KMS-11 (cell line): ENCODE results near the gene TIMELESS.
"Not testable (repeated sequence)": the region's sequence is repeated elsewhere in the genome, so short reads cannot be mapped to it uniquely, and the experiment has no call there.

ENCODE experiments used
- H2AFZ ChIP-seq: fragments of 200-600 bp; sonication (generic); 2 replicates; pipeline ENCODE4 v1.6.1; 2016; ENCODE audit warnings: antibody characterized with exemption, mixed run types, low read depth
- H3K27ac ChIP-seq: fragments of 200-600 bp; sonication (generic); 2 replicates; pipeline ENCODE4 v1.6.1; 2016; ENCODE audit warnings: mild to moderate bottlenecking, mixed run types
- H3K27me3 ChIP-seq: fragments of 200-600 bp; sonication (generic); 2 replicates; pipeline ENCODE4 v1.6.1; 2017; ENCODE audit warnings: mild to moderate bottlenecking, low read depth, mixed run types, moderate library complexity; ENCODE audit not compliant: insufficient read depth
- H3K36me3 ChIP-seq: fragments of 200-600 bp; sonication (generic); 2 replicates; pipeline ENCODE4 v1.6.1; 2017; ENCODE audit warnings: mild to moderate bottlenecking, mixed run types; ENCODE audit not compliant: insufficient read depth
- H3K4me1 ChIP-seq: fragments of 200-600 bp; sonication (generic); 2 replicates; pipeline ENCODE4 v1.6.1; 2016; ENCODE audit warnings: mild to moderate bottlenecking, low read depth, mixed run types; ENCODE audit not compliant: poor library complexity, severe bottlenecking
- H3K4me2 ChIP-seq: fragments of 200-600 bp; sonication (generic); 2 replicates; pipeline ENCODE4 v1.7.0; 2016; ENCODE audit warnings: mild to moderate bottlenecking, mixed run types
- H3K4me3 ChIP-seq: fragments of 200-600 bp; sonication (generic); IDR thresholded peaks from 2 replicates; pipeline ENCODE4 v1.6.1; 2017; ENCODE audit warnings: low read depth, low read length, mixed read lengths; ENCODE audit not compliant: insufficient read depth
- H3K79me2 ChIP-seq: fragments of 200-600 bp; sonication (generic); 2 replicates; pipeline ENCODE4 v1.6.1; 2016; ENCODE audit warnings: low read depth, mixed run types; ENCODE audit not compliant: insufficient read depth
- H3K9ac ChIP-seq: fragments of 200-600 bp; sonication (generic); 2 replicates; pipeline ENCODE4 v1.6.1; 2016; ENCODE audit warnings: mild to moderate bottlenecking, mixed run types
- H4K20me1 ChIP-seq: fragments of 200-600 bp; sonication (generic); 2 replicates; pipeline ENCODE4 v1.6.1; 2016; ENCODE audit warnings: mild to moderate bottlenecking, mixed run types; ENCODE audit not compliant: insufficient read depth
- TF ChIP-seq, protein P1 (sequence below): fragments of 200-600 bp; sonication (generic); conservative IDR thresholded peaks from 2 replicates; pipeline ENCODE4 v1.6.1; 2017; ENCODE audit warnings: low read depth, mild to moderate bottlenecking, antibody characterized with exemption, low read length, moderate library complexity, mixed read lengths

Gene TIMELESS

DNA sequence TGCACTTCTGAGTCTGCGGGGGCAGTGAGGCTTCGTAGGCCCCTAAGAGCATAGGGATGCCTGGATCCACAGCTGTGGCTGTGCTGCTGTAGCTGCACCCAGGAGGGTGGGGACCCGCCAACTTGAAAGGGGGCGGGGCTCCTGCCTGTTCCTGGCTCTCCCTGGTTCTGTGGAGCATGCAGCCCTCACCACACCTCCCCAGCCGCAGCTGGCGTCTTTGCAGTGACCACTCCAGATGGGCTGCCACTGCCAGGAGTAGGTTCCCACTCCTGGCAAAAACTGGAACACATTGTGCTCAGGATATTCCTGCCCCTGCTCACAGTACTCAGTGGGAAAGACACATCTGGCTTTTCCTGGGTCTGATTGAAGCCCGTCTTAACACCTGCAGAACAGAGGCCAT lies 35.8 kb downstream of the TIMELESS start:
- Histone ChIP-seq H3K27me3 (no peaks in the 10 kb centered on the region), H3K4me3 (no peak overlapping the region), H3K27ac (no peak overlapping the region), H2AFZ (no peak overlapping the region), H3K9ac (no peak overlapping the region), H3K79me2 (no peaks in the 10 kb centered on the region), H3K4me2 (no peak overlapping the region), H3K36me3 (no peaks in the 10 kb centered on the region; the same call in 1 of the 2 replicates), H4K20me1 (no peaks in the 10 kb centered on the region), H3K4me1 (no peaks in the 10 kb centered on the region)
- TF ChIP-seq, protein P1, sequence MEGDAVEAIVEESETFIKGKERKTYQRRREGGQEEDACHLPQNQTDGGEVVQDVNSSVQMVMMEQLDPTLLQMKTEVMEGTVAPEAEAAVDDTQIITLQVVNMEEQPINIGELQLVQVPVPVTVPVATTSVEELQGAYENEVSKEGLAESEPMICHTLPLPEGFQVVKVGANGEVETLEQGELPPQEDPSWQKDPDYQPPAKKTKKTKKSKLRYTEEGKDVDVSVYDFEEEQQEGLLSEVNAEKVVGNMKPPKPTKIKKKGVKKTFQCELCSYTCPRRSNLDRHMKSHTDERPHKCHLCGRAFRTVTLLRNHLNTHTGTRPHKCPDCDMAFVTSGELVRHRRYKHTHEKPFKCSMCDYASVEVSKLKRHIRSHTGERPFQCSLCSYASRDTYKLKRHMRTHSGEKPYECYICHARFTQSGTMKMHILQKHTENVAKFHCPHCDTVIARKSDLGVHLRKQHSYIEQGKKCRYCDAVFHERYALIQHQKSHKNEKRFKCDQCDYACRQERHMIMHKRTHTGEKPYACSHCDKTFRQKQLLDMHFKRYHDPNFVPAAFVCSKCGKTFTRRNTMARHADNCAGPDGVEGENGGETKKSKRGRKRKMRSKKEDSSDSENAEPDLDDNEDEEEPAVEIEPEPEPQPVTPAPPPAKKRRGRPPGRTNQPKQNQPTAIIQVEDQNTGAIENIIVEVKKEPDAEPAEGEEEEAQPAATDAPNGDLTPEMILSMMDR, result no peak

DNA sequence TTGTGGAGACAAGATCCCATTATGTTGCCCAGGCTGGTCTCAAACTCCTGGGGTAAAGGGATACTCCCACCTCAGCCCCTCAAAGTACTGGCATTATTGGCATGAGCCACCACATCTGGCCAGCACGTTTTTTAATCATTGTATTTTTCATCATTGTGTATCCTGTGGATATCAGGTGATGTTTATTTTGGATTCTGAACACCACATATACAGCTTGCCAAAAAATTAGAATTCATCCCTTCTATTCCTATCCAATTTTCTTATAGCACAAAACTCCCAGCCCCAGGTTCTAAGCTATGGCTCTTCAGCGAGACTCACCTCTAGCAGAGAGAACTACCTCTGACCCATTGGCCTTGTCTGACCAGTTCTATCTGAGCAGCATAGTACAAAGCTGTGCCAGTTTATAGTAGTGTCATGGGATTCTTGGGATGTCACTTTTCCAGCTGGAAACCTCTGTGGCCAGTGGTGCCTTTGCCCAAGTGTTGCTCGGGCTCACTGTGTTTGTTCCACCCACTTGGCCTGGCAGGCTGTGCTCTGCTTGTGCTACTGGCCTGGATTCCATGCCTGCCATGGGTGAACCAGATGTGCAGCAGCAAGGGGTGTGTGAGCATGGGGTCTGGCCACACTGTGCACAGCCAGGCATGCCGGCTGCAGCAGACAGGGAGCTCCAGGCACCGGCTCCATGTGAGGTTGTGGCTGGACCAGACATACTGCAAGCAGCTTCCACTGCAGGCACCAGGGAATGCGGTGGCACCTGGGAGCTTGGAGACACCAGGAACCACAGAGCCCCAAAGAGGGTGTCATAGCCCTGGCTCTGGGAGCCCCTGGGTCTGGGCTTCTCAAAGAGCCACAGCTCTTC lies 37.2 kb downstream of the TIMELESS start:
- Histone ChIP-seq H3K4me2 (no peak overlapping the region), H3K9ac (no peak overlapping the region), H2AFZ (no peak overlapping the region), H3K4me1 (no peaks in the 10 kb centered on the region), H4K20me1 (no peaks in the 10 kb centered on the region), H3K79me2 (no peaks in the 10 kb centered on the region), H3K36me3 (no peaks in the 10 kb centered on the region), H3K4me3 (no peak overlapping the region), H3K27me3 (no peaks in the 10 kb centered on the region), H3K27ac (no peak overlapping the region)
- TF ChIP-seq, protein P1, result no peak

DNA sequence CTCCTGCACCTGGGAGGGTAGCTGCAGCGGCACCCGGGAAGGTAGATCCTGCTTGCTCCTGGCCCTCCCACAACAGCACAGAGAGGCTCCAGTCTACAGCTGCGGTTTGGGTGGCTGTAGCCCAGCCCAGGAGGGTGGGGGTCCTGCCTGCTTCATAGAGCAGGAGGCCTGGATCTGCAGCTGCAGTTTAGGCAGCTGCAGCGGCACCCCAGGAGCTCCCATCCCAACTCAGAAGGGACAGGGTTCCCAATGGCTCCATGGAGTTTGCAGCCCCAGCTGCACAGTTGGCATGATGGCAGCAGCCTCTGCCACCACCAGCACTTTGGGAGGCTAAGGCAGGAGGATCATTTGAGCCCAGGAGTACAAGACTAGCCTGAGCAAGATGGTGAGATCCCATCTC lies 38.5 kb downstream of the TIMELESS start:
- H3K9ac ChIP-seq, result no peak overlapping the region
- no peaks in the 10 kb centered on the region for H3K27me3 ChIP-seq
- H3K79me2 ChIP-seq, result no peaks in the 10 kb centered on the region
- H3K4me2 ChIP-seq, result no peak overlapping the region
- TF ChIP-seq, protein P1, result no peak
- no peak overlapping the region for H3K4me3 ChIP-seq
- H3K36me3 ChIP-seq, result no peaks in the 10 kb centered on the region
- no peak overlapping the region for H2AFZ ChIP-seq
- H3K27ac ChIP-seq, result no peak overlapping the region
- no peaks in the 10 kb centered on the region for H4K20me1 ChIP-seq
- no peaks in the 10 kb centered on the region for H3K4me1 ChIP-seq

- H3K27ac ChIP-seq, result no peak overlapping the region
- no peak overlapping the region for H3K4me3 ChIP-seq
- no peak overlapping the region for H3K9ac ChIP-seq
- no peaks in the 10 kb centered on the region for H3K79me2 ChIP-seq
- H3K4me1 ChIP-seq, result no peaks in the 10 kb centered on the region
- no peaks in the 10 kb centered on the region for H3K36me3 ChIP-seq
- no peaks in the 10 kb centered on the region for H3K27me3 ChIP-seq
- TF ChIP-seq, protein P1, result no peak
- H4K20me1 ChIP-seq, result no peaks in the 10 kb centered on the region
- H3K4me2 ChIP-seq, result no peak overlapping the region
- no peak overlapping the region for H2AFZ ChIP-seq
Observed at GRCh38 chr12:56408799-56409417, 40.3 kb downstream of the TIMELESS start.

GRCh38 chr12:56404227-56404626 lies 45.0 kb downstream of the TIMELESS start:
- not testable (repeated sequence) for H3K4me1 ChIP-seq, H3K27ac ChIP-seq, H3K36me3 ChIP-seq, H3K4me3 ChIP-seq, H3K9ac ChIP-seq, H3K4me2 ChIP-seq, H3K79me2 ChIP-seq, H4K20me1 ChIP-seq, H2AFZ ChIP-seq, H3K27me3 ChIP-seq

- H3K4me1 ChIP-seq, H3K36me3 ChIP-seq, H3K79me2 ChIP-seq, H3K27ac ChIP-seq, H4K20me1 ChIP-seq, H3K9ac ChIP-seq, H2AFZ ChIP-seq, H3K27me3 ChIP-seq, H3K4me3 ChIP-seq, H3K4me2 ChIP-seq: not testable (repeated sequence)
Observed at GRCh38 chr12:56401612-56402011, 47.6 kb downstream of the TIMELESS start.

DNA sequence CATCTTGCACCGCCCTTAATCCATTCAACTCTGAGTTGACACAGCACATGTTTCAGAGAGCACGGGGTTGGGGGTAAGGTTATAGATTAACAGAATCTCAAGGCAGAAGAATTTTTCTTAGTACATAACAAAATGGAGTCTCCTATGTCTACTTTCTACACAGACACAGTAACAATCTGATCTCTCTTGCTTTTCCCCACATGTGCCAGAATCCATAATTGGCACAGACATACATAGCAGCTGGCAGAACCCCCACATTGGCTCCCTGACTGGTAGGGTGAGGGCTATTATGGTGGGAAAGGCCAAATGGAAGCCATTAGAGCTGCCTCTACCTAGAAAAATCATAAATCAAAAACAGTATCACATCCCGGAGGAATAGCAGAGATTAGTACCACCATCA lies 48.1 kb downstream of the TIMELESS start:
- not testable (repeated sequence) for H3K79me2 ChIP-seq, H3K4me2 ChIP-seq, H3K27ac ChIP-seq, H3K4me3 ChIP-seq, H2AFZ ChIP-seq, H3K27me3 ChIP-seq, H3K36me3 ChIP-seq, H4K20me1 ChIP-seq, H3K4me1 ChIP-seq, H3K9ac ChIP-seq
